Activated naive CD4-positive, alpha-beta T cell treated with Interleukin-2 at 50 U/mL for 16 hours (primary cell): ENCODE data around the gene RGR.
"Not testable (repeated sequence)": the region's sequence is repeated elsewhere in the genome, so short reads cannot be mapped to it uniquely, and the experiment has no call there.

Experiments
- DNase-seq: peaks from one replicate; pipeline ENCODE4 v3.0.0-alpha.2; 2020

Gene RGR

DNA sequence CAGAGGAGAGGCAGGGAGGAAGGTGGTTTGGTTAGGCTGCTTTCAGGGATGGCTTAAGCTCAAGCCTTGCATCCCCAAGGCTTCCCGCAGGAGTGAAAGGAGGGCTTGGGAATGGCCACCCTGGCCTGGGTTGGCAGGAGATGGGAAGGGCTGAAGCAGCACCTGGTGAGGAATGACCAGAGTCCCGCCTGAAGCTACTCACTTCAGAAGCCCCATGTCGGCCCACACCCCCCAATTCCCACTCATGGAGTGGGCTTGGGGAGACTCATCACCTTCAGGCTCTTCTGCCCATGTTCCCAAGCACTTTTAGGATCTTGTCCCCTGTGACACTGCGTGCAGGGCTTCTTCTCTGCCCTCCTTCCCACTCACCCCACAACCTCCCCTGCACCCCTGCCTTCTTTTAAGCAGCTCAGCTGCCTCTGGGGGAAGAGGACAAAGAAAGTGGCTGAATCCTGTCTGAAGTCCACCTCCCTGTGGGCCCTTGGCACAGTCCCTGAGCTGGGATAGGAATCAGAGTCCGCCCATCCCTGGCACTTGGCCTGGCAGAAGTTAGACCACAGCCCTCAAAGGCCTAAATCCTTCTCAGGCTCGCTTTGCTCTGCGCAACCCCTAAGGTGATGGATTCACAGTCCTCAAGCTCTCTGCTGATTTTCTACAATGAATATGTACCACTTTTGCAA lies 16.5 kb downstream of the RGR start:
- DNase-seq, result no peak

DNA sequence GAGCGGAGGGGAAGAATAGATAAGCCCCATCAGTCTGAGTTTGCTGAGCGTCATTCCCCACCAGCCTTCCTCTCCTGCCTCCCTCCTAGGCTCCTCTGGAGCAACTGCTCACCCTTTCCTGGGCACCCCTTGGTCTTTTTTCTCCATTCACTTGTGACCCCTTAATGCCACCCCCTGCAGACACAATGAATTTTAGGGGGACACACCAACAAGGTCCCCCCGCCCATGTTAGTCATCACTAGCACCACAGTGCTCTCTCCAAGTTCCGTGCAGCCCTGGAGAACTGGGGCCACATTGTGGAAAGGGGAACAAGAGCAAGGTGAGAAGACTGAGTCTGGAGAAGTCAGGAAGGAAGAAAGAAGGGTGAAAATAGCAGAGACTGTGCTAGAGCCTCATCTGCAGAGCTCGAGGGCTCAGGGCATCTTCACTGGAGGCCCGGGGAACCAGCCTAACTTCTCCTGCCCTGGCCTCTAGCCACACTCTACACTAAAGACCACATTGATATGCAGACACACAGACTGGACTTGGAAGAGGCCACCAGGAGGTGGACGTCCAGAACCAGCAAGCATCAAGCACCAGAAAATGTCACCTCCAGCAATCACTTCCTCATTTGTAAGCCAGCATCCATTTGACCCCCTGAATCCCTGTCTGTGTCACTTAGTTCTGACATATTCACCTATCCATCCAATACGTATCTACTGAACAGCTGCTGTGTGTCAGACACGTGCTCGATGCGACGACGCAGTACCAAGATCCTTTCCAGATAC lies 17.5 kb downstream of the RGR start:
- DNase-seq, result no peak

DNA sequence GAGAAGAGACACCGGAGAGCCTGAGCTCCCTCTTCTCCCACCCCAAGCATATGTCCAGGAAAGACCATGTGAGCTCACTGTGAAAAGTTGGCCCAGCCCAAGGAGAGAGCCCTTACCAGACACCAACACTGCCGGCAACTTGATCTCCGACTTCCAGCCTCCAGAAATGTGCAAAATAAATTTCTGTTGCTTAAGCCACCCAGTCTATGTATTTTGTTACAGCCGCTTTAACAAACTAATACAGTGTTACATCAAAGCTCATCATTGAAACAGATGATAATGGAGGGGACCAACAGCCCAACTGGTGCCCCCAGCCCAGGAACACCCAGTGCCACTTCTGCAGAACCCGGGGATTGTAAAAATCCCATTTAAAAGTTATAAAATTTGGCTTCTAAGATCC lies 18.9 kb downstream of the RGR start:
- DNase-seq, result no peak

DNA sequence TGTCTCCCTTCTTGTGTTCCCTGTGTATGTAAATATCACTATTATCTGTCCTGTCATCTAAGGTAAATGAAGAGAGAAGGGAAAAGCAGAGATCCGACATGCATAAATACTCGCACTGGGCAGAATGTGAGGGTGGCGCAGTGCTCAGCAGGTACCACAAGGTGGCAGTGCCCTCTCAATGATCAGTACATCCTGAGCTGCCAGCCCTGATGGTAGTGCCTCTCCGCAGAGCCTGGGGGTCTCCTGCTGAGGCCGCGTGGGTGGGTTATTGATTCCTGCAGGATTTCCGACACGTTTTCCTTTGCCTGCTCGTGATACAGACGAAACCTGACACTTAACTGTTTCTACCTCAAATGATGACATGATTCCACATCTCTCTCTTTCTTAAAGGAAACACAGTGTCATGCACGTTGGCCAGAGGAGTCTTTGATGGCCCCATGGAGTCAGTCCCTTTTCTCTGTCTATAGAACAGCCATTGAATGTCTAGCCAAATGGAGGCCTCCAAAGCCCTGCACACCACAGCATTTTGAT lies 19.8 kb downstream of the RGR start:
- peak; percentile 74 for DNase-seq

- DNase-seq, result no peak
Measured at GRCh38 chr10:84265418-84265817, 20.6 kb downstream of the RGR start.

DNA sequence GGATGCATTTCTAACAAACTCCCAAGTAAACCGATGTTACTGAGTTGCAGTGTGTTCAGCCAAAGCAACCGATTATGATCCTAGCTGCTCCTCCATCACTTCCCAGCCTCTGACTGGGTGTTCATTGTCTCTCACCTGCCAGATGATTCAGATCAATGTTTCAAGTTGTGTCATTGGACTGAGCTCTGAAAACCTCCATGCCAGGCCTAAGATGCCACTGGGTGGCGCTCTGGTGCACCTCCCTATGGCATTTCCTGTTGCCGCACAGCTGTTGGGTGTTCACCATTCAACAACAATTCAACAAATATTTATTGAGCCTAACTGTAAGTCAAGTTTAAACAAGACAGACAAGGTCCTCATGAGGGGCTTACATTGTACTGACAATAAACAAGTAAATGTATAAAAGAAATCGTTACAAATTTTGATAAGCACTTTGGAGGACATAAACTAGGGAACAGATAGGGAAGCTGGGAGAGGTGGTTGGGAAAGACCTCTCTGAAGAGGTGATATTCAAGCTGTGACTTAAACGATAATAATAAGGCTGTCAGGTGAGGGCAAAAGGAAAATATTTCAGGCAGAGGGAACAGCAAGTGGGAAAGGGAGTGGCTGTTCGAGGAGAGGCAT lies 22.8 kb downstream of the RGR start:
- peak; percentile 77 for DNase-seq

DNA sequence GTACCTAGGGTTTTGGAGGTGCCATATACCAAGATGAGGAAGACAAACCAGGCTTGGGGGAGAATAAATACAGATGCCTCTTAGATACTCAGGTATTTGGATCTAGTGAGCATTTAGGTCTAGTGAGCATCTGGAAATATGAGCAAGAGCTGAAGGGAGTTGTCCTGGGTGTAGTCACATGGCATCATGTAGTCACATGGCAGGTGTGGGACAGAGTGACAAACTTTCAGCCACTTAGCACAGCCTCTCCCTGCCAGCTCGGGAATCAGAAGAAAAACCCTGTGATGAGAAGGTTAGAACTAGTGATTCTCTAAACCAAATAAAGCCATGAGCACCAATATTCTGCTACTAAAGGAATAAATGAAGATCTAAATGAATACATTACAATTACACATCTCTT lies 24.3 kb downstream of the RGR start:
- no peak for DNase-seq

DNA sequence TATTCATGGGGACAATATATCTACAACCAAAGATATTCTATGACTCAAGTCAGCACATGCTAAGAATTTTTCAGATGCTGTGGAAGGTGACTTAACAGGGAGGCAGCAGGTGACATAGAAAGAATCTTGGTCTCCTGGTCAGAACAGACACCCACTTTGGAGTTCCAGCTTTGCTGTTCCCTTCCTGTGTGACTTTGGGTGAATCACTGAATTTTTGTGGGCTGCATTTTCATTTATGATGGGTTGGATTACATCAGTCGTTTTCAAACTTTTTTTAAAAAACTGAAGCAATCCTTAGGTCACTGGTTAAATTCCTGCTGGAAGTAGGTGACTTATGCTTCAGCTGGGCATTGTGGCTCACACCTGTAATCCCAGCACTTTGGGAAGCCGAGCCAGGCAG lies 24.9 kb downstream of the RGR start:
- DNase-seq, result no peak

- DNase-seq, result no peak
Measured at GRCh38 chr10:84270708-84271107, 25.9 kb downstream of the RGR start.

DNA sequence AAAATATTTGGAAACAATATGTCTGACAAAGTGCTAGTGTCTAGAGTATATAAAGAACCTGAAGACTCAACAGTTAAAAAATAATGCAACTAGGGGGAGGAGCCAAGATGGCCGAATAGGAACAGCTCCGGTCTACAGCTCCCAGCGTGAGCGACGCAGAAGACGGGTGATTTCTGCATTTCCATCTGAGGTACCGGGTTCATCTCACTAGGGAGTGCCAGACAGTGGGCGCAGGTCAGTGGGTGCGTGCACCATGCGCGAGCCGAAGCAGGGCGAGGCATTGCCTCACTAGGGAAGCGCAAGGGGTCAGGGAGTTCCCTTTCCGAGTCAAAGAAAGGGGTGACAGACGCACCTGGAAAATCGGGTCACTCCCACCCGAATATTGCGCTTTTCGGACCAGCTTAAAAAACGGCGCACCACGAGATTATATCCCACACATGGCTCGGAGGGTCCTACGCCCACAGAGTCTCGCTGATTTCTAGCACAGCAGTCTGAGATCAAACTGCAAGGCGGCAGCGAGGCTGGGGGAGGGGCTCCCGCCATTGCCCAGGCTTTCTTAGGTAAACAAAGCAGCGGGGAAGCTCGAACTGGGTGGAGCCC lies 35.1 kb downstream of the RGR start:
- not testable (repeated sequence) for DNase-seq

GRCh38 chr10:84286695-84287094 lies 41.8 kb downstream of the RGR start:
- no peak for DNase-seq

GRCh38 chr10:84288151-84288550 lies 43.3 kb downstream of the RGR start:
- DNase-seq, result no peak

GRCh38 chr10:84289521-84290200 lies 44.8 kb downstream of the RGR start:
- no peak for DNase-seq

DNA sequence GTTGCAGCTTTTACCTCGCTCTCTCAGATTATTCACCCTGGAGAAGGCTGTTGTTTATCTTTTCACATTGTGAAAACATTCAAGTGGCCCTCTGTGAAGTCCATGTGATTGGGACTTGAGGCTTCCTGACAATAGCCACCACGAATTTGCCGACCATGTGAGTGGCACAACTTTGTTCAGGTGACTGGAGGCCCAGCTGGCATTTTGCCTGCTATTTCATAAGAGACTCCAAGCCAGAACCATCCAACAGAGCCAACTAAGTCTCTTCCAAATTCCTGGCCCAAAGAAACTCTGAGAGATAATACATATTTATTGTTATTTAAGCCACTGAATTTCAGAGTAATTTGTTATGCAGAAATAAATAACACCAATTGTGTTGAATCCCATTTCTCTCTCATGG lies 45.4 kb downstream of the RGR start:
- no peak for DNase-seq

- DNase-seq, result no peak
Measured at GRCh38 chr10:84291384-84291783, 46.5 kb downstream of the RGR start.

GRCh38 chr10:84292502-84292901 lies 47.6 kb downstream of the RGR start:
- no peak for DNase-seq

- no peak for DNase-seq
Measured at GRCh38 chr10:84293171-84293570, 48.3 kb downstream of the RGR start.

- peak; percentile 12 for DNase-seq
Measured at GRCh38 chr10:84293574-84294016, 48.7 kb downstream of the RGR start.

GRCh38 chr10:84294766-84295447 lies 50.1 kb downstream of the RGR start:
- no peak for DNase-seq

- DNase-seq, result no peak
Measured at GRCh38 chr10:84296091-84296981, 51.5 kb downstream of the RGR start.

DNA sequence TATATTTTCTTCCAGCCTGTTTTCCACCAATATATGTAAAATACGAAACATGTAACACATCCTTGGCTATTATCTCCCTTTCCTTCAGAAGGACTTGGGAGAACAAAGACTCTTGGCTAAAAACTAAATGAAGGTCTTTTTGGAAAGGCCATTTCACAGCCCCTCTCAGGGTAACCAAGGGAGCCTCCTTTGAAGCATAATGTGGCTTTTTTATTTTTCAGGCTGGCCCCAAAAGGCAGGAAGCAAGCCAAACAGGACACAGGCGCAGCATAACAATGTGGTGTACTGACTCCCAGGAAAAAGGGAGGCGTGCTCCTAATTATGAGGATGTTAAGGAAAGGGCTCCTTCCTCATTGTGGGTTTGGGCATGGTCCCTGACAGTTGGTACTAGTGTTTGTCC lies 53.2 kb downstream of the RGR start:
- no peak for DNase-seq
